ENCODE data around the gene SP1. TPM values are rescaled to one million over a fixed set of nuclear protein-coding genes. Genes with fewer than 3 reads are reported as not detected.

SP1 gene
- total RNA-seq, 1 experiment from 2014 or later, result 33.4 TPM

- no peak for DNase-seq (ENCODE audit: low spot score)
Observed at GRCh38 chr12:53450936-53451335, 71.0 kb downstream of the SP1 start.

GRCh38 chr12:53451661-53452158 lies 71.7 kb downstream of the SP1 start, which contains the start of gene PCBP2:
TSS of gene PCBP2 (plus strand) at chr12:53452102. CDS start at chr12:53454801, 2,699 bp downstream.
- peak; percentile 99 for DNase-seq (ENCODE audit: low spot score)

GRCh38 chr12:53452159-53453077 lies 72.4 kb downstream of the SP1 start:
- peak; percentile 78 for DNase-seq (ENCODE audit: low spot score)

GRCh38 chr12:53453953-53454640 lies 74.1 kb downstream of the SP1 start:
- no peak for DNase-seq (ENCODE audit: low spot score)

- DNase-seq (ENCODE audit: low spot score), result no peak
Observed at GRCh38 chr12:53454707-53455106, 74.7 kb downstream of the SP1 start.

GRCh38 chr12:53456654-53457366 lies 76.8 kb downstream of the SP1 start:
- no peak for DNase-seq (ENCODE audit: low spot score)

GRCh38 chr12:53459097-53459496 lies 79.1 kb downstream of the SP1 start:
- DNase-seq (ENCODE audit: low spot score), result no peak

GRCh38 chr12:53461059-53461458 lies 81.1 kb downstream of the SP1 start:
- no peak for DNase-seq (ENCODE audit: low spot score)

- DNase-seq (ENCODE audit: low spot score), result no peak
Observed at GRCh38 chr12:53461591-53461990, 81.6 kb downstream of the SP1 start.

- DNase-seq (ENCODE audit: low spot score), result no peak
Observed at GRCh38 chr12:53462935-53463334, 83.0 kb downstream of the SP1 start.

GRCh38 chr12:53463802-53464560 lies 84.0 kb downstream of the SP1 start:
- DNase-seq (ENCODE audit: low spot score), result no peak

GRCh38 chr12:53464685-53465418 lies 84.9 kb downstream of the SP1 start:
- no peak for DNase-seq (ENCODE audit: low spot score)

- no peak for DNase-seq (ENCODE audit: low spot score)
Observed at GRCh38 chr12:53465679-53466078, 85.7 kb downstream of the SP1 start.

Other genes starting within 250 kb of the SP1 start
- gene ZNF740, start 199.5 kb upstream of the SP1 start, total RNA-seq (2014; rRNA removed; shearing (Covaris generic)), result 4.7 and 6.3 TPM in 2 replicates
- 0.66 and 2.8 TPM in 2 replicates for gene CSAD, start 199.3 kb upstream of the SP1 start, total RNA-seq (2014; rRNA removed; shearing (Covaris generic))
- gene ITGB7, start 172.9 kb upstream of the SP1 start, total RNA-seq (2014; rRNA removed; shearing (Covaris generic)), result 0.39 and 1.2 TPM in 2 replicates
- 20.0 and 24.2 TPM in 2 replicates for gene RARG, start 148.0 kb upstream of the SP1 start, total RNA-seq (2014; rRNA removed; shearing (Covaris generic))
- gene ESPL1, start 111.9 kb upstream of the SP1 start, total RNA-seq (2014; rRNA removed; shearing (Covaris generic)), result 7.8 and 22.6 TPM in 2 replicates
- 462 and 537 TPM in 2 replicates for gene PFDN5, start 84.6 kb upstream of the SP1 start, total RNA-seq (2014; rRNA removed; shearing (Covaris generic))
- gene MYG1, start 80.5 kb upstream of the SP1 start, total RNA-seq (2014; rRNA removed; shearing (Covaris generic)), result 80.2 and 82.8 TPM in 2 replicates
- 57.0 and 74.6 TPM in 2 replicates for gene AAAS, start 58.6 kb upstream of the SP1 start, total RNA-seq (2014; rRNA removed; shearing (Covaris generic))
- not detected in 2 replicates for gene SP7, start 43.8 kb upstream of the SP1 start, total RNA-seq (2014; rRNA removed; shearing (Covaris generic))
- gene AMHR2, start 43.7 kb downstream of the SP1 start, total RNA-seq (2014; rRNA removed; shearing (Covaris generic)), result not detected in 2 replicates
- gene PRR13, start 61.6 kb downstream of the SP1 start, total RNA-seq (2014; rRNA removed; shearing (Covaris generic)), result 59.6 and 110 TPM in 2 replicates
- gene PCBP2, start 71.9 kb downstream of the SP1 start, total RNA-seq (2014; rRNA removed; shearing (Covaris generic)), result 187 and 206 TPM in 2 replicates
- gene MAP3K12, start 119.3 kb downstream of the SP1 start, total RNA-seq (2014; rRNA removed; shearing (Covaris generic)), result 9.1 and 14.3 TPM in 2 replicates
- gene TARBP2, start 121.1 kb downstream of the SP1 start, total RNA-seq (2014; rRNA removed; shearing (Covaris generic)), result 46.4 and 47.0 TPM in 2 replicates
- gene NPFF, start 127.3 kb downstream of the SP1 start, total RNA-seq (2014; rRNA removed; shearing (Covaris generic)), result not detected in 2 replicates
- 6.1 and 12.4 TPM in 2 replicates for gene ATF7, start 246.2 kb downstream of the SP1 start, total RNA-seq (2014; rRNA removed; shearing (Covaris generic))

All from H4 (cell line).